Fibroblast of skin of left biceps (primary cell): Measurements from ENCODE around the gene SLC15A4.

Experiments
- DNase-seq, 2 experiments: peaks; one replicate each; pipeline ENCODE4 v3.0.0-alpha.2; 2013; ENCODE audit warnings: low read depth in 2 of 2

Gene SLC15A4

GRCh38 chr12:128754275-128754674 lies 69.5 kb downstream of the SLC15A4 start:
- DNase-seq = no peak

DNA sequence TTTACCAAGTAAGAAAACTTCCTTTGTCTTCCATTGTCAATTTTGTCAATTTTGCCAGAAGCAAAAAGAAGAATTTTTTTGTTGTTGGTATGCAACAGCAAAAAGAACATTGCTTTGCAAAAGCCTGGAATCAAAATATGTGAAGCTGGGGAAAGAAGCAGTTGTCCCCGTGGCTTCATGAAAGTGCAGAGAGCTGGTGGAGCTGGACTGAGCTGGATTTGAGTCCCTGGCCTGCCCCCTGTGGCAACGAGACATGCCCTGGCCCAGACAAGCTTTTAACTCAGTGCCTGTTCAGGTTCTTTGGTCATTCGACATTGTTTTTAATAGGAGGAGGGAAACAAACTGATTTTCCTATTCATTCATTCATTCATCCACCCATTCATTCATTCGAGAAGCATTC lies 70.3 kb downstream of the SLC15A4 start:
- no peak for DNase-seq

- no peak for DNase-seq
These were observed 71.4 kb downstream of the SLC15A4 start for GRCh38 chr12:128752386-128752785.

- DNase-seq = no peak
These were observed 76.3 kb downstream of the SLC15A4 start for GRCh38 chr12:128747441-128747840.

DNA sequence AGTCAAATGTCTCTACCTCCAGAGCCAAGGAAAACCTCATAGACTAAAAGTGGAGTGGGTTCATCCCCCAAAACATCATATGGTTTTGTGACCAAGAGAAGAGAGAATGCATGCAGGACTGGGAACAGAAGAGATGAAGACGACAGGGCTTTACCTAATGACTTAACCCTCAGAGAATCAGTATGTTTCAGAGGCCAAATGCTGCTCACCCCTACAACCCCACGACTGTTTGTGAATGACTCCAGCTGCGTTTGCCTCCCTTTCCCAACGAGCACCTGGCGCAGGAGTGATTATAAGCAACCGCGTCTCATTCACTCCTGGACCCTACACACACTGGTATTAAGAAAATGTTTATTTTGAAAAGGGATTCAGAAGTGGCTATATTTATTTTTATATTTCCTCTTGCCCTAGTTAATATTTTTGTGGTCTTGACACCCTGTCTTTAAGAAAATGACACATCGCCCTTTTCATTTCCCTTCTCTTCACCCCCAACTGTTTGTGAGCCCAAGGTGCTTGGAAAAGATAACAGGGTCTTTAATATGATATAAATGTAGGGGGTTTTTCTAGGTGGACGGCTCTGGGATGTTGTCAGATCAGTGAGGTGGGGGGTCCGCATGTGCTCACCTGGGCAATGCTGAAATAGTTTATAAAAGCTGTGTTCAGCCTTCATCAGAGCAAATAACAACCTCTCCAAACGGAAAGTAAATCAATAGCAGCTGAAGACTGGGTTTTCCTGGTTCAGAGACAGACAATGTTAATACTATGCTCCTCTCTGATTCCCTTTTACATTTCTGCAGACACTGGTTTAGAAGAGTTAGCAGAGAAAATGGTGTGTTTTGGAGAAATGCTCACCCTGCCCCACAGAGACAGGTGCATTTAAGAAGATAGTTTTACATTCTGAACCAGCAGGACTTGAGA lies 77.7 kb downstream of the SLC15A4 start:
- no peak for DNase-seq

DNA sequence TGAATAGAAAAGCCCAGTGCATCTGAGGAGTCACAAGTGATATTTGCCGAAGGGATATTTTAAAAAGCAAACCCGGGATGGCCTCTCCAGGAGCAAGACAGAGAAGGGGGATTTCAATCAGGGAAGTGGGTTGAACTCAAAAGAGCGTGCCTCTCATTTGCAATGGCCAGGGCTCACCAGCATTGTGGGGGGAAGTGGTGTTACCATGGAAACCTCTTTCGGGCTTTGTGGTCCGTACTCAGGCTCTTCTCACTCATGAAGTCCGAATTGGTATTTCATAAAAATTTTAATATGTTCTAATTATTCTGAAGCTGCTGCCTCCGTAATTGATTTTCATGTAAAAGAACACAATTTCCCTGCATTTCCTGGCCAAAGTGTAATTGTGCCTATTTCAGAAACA lies 79.8 kb downstream of the SLC15A4 start:
- DNase-seq = no peak
